HL-60 (cell line): ENCODE results near the gene LSAMP.

Experiments
- DNase-seq, 2 experiments: peaks; one replicate each; pipeline ENCODE4 v3.0.0-alpha.2; 2010 to 2020; ENCODE audit warnings: low read depth in 1 of 2, low spot score in 1 of 2
- H3K27ac ChIP-seq: fragments of 250-450 bp; sonication (Bioruptor Pico); replicated peaks from 2 replicates; pipeline ENCODE4 v1.5.1; 2020; ENCODE audit warnings: mild to moderate bottlenecking, moderate library complexity
- H3K27me3 ChIP-seq: fragments of 250-450 bp; sonication (Bioruptor Pico); 2 replicates; pipeline ENCODE4 v1.5.1; 2021; ENCODE audit warnings: mild to moderate bottlenecking, moderate library complexity; ENCODE audit not compliant: insufficient read depth, poor library complexity, severe bottlenecking
- H3K4me3 ChIP-seq: replicated peaks from 2 replicates; pipeline ENCODE4 v1.5.1; 2011; ENCODE audit warnings: mild to moderate bottlenecking, control low read depth, low read length; ENCODE audit not compliant: insufficient read depth
- GABPA ChIP-seq: IDR thresholded peaks from 2 replicates; pipeline ENCODE4 v1.6.1; 2012; ENCODE audit warnings: low read depth
- POLR2AphosphoS5 ChIP-seq: IDR thresholded peaks from 2 replicates; pipeline ENCODE4 v1.6.1; 2012; ENCODE audit warnings: low read depth
- REST ChIP-seq: IDR thresholded peaks from 2 replicates; pipeline ENCODE4 v1.6.1; 2012; ENCODE audit warnings: low read depth; ENCODE audit not compliant: insufficient replicate concordance
- SPI1 ChIP-seq: IDR thresholded peaks from 2 replicates; pipeline ENCODE4 v1.6.1; 2012; ENCODE audit warnings: low read depth, mild to moderate bottlenecking, borderline replicate concordance
- TF ChIP-seq, protein P1 (sequence below): IDR thresholded peaks from one replicate; pipeline ENCODE4 v1.5.1; 2011; ENCODE audit warnings: low read length, control low read depth, inconsistent platforms; ENCODE audit not compliant: insufficient read depth

Gene LSAMP

GRCh38 chr3:115996420-115997108 is 448.7 kb downstream of the LSAMP start:
- H3K27ac ChIP-seq, result no peak overlapping the region
- no peak for DNase-seq
- no peak overlapping the region for H3K4me3 ChIP-seq
- no peak for TF ChIP-seq SPI1
- TF ChIP-seq, protein P1, sequence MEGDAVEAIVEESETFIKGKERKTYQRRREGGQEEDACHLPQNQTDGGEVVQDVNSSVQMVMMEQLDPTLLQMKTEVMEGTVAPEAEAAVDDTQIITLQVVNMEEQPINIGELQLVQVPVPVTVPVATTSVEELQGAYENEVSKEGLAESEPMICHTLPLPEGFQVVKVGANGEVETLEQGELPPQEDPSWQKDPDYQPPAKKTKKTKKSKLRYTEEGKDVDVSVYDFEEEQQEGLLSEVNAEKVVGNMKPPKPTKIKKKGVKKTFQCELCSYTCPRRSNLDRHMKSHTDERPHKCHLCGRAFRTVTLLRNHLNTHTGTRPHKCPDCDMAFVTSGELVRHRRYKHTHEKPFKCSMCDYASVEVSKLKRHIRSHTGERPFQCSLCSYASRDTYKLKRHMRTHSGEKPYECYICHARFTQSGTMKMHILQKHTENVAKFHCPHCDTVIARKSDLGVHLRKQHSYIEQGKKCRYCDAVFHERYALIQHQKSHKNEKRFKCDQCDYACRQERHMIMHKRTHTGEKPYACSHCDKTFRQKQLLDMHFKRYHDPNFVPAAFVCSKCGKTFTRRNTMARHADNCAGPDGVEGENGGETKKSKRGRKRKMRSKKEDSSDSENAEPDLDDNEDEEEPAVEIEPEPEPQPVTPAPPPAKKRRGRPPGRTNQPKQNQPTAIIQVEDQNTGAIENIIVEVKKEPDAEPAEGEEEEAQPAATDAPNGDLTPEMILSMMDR, result no peak
- no peak for TF ChIP-seq REST
- TF ChIP-seq GABPA, result no peak
- no peak for TF ChIP-seq POLR2AphosphoS5
- no peaks in the 10 kb centered on the region for H3K27me3 ChIP-seq

- Histone ChIP-seq H3K27me3 (no peaks in the 10 kb centered on the region), H3K27ac (no peak overlapping the region), H3K4me3 (no peak overlapping the region)
- DNase-seq, result no peak
- TF ChIP-seq SPI1 (no peak), POLR2AphosphoS5 (no peak), GABPA (no peak), REST (no peak)
- TF ChIP-seq, protein P1, result no peak
These were observed 454.6 kb downstream of the LSAMP start for GRCh38 chr3:115990669-115991068.

DNA sequence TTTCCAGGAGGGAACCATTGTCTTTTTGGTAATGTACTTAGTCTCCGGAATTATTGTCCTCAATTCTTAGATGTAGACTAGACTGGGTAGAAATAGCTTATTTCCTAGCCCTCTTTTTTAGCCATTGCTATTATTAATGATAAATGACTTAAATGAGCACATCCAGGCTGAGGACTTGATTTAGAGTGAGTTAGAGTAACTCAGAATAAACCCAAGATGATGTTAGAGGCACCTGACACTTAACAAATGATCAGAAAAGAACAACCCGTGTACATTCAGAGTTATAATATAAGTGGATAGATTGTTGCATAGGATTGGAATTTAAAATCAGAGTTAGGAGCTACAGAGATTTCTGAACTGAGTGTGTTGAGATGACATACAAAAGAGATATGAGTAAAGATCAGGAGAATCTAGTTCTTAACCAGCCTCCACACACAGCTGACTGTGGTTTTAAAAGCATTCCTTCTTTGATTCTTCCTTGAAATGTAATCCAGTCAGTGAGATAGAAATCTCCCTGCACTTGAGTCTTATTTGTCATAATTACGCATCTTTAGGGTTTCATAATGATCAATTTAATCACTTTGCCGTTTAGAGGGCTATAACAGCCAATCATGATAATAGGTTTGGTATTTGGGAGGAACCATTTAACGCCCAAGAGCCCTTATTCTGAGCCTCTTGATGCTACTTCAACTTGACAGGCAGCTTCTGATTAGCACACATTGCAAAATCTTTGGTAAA is 455.4 kb downstream of the LSAMP start:
- no peak for DNase-seq
- no peak overlapping the region for H3K4me3 ChIP-seq
- H3K27me3 ChIP-seq, result no peaks in the 10 kb centered on the region
- no peak overlapping the region for H3K27ac ChIP-seq
- TF ChIP-seq GABPA (no peak), SPI1 (no peak), REST (no peak), POLR2AphosphoS5 (no peak)
- TF ChIP-seq, protein P1, result no peak
